GM08714 (cell line): ENCODE data around the gene STX12.

Source experiments
- H3K4me3 ChIP-seq: fragments of 200-500 bp; sonication (Bioruptor generic); 2 replicates; pipeline ENCODE4 v1.5.1; 2014; ENCODE audit warnings: mild to moderate bottlenecking, low read length, inconsistent platforms
- ZNF274 ChIP-seq: IDR thresholded peaks from 2 replicates; pipeline ENCODE4 v1.6.1; 2012; ENCODE audit warnings: mild to moderate bottlenecking, low read depth, low read length

Gene STX12

GRCh38 chr1:27772932-27773825 lies at the start of gene STX12:
Gene STX12, plus strand, starts transcription at chr1:27773219. Its CDS starts 89 bp downstream, at chr1:27773308.
- no peak for TF ChIP-seq ZNF274
- H3K4me3 ChIP-seq = peak within 1 kb of the TSS; percentile 94

GRCh38 chr1:27724961-27725373 lies 48.1 kb upstream of the STX12 start:
- peak overlapping the region; percentile 38; the same call in 1 of the 2 replicates for H3K4me3 ChIP-seq
- TF ChIP-seq ZNF274 = no peak

DNA sequence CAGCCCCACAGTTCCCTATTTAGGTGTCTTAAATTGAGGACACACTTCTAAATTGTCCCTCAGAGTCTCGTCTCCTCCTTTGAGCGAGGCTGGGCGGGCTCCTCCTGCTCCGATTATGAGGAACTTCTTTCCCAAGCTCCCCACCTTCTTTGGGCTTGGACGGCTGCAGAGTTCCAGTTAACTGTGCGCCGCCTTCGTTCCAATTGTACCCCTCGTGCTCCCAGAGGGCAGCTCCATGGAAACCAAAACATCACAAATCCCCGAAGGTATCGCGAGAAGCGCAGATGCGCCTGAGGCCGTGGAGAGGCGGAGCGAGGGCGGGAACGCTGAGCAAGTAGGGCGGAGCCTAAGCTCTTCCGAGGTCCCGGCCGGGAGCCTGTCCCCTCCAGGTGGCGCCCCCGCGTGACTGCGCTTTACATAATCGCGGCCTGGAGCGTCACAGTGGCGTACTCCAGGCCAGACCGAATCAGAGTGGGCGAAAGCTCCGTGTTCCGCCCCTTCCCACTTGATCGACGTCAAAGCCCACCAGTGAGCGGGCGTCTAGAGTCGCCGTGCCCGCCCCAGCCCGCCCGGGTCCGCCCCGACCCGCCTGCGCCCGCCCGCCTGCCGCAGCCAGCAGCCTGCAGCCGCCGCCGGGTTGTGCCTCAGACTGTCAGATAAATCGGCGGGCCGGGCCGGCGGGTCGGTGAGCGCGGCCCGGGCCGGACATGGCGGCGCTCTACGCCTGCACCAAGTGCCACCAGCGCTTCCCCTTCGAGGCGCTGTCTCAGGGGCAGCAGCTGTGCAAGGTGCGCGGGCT lies 47.4 kb upstream of the STX12 start, which contains the start of gene FAM76A:
FAM76A (plus strand) TSS at position 588 of the 799 bp plus-strand sequence; CDS start at position 708, 120 bp downstream.
- no peak for TF ChIP-seq ZNF274
- peak within 1 kb of the TSS; percentile 84 for H3K4me3 ChIP-seq

- peak overlapping the region; percentile 84 for H3K4me3 ChIP-seq
- no peak for TF ChIP-seq ZNF274
Observed at GRCh38 chr1:27726173-27727044, 46.6 kb upstream of the STX12 start.

DNA sequence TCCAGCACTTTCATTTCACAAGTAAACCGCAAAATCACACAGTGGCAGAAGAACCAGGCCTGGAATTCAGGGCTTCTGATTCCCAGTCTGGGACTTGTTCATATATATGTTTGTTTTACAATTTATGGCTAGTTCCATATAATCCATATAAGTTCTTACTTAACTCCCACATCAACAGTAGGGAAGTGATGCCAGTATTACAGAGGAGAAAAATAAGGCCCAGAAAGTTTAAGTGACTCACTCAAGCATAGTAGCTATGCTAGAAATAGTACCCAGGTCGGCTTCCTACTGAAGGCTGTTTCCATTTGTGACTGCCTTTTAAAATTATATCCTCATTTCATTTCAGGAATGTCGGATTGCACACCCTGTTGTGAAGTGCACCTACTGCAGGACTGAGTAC lies 45.9 kb upstream of the STX12 start:
- no peak for TF ChIP-seq ZNF274
- H3K4me3 ChIP-seq = no peak overlapping the region

DNA sequence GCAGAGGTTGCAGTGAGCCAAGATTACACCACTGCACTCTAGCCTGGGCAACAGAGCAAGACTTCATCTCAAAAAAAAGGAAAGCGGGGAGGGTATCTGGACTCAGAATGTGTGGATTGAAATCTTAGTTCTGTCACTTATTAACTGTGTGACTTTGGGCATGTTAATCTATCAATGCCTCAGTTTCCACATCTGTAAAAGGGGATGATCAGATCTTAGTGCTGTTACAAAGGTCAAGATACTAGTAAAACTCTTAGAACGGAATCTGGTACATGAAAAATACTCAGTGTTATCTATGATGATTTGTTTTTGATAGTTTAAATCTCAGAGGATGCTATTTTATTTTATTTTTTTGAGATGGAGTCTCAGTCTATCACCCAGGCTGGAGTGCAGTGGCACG lies 36.8 kb upstream of the STX12 start:
- TF ChIP-seq ZNF274 = no peak
- H3K4me3 ChIP-seq = no peak overlapping the region

DNA sequence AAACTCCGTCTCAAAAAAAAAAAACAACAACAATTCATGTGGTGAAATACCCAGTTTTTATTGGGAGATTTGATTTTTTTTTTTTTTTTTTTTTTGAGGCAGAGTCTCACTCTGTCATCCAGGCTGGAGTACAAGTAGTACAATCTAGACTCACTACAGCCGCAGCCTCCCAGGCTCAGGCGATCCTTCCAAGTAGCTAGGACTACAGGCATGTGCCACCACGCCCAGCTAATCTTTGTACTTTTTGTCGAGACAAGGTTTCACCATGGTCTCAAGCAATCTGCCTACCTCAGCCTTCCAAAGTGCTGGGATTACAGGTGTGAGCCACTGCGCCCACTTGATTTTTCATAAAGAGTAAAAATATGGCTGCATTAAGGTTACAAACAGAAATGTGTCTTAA lies 31.9 kb upstream of the STX12 start:
- no peak for TF ChIP-seq ZNF274

GRCh38 chr1:27744556-27744955 lies 28.5 kb upstream of the STX12 start:
- H3K4me3 ChIP-seq = no peak overlapping the region
- TF ChIP-seq ZNF274 = no peak

More for the DNA sequence above, 31.9 kb upstream of the STX12 start:
- no peak overlapping the region for H3K4me3 ChIP-seq

GRCh38 chr1:27745466-27745865 lies 27.6 kb upstream of the STX12 start:
- no peak for TF ChIP-seq ZNF274
- no peak overlapping the region for H3K4me3 ChIP-seq

DNA sequence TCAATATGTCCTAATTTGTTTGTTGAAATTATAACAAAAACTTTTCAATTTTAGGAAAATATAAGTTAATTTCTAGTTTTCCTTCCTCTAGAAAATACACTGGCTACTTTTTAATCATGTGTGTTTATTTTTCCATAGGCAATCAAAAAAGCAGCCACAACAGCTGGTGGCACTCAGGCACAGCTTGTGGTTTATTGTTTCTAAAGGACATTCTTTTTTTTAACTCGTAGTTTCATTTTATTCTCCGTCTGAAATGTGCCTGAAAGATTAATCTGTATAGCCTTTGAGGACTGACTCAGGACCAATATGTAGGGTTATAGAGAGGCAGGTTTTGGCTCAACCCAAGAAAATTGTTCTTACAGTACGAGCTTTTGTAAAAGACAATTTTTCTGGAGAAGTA lies 20.7 kb upstream of the STX12 start:
- no peak overlapping the region for H3K4me3 ChIP-seq

GRCh38 chr1:27755286-27755685 lies 17.7 kb upstream of the STX12 start:
- H3K4me3 ChIP-seq = no peak overlapping the region
- no peak for TF ChIP-seq ZNF274

More for the DNA sequence above, 20.7 kb upstream of the STX12 start:
- TF ChIP-seq ZNF274 = no peak

DNA sequence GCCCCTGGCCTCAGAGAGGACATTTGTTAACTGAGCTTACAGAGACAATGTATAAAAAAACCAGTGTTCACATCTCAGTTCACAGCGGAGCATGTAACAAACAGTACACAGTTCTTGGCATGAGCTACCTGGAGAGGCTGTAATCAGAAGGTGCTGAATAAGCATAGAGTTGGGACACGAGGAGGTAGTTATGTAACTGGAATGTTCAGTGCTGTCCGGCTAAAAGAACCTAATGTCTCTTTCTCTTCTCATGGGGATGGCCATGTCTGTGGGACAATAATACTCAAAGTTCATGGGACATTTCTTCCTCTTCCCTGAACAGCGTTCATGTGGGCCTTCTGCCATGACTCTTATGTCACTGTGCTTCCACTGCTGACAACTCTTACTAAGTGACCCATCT lies 17.2 kb upstream of the STX12 start:
- no peak overlapping the region for H3K4me3 ChIP-seq
- TF ChIP-seq ZNF274 = no peak

DNA sequence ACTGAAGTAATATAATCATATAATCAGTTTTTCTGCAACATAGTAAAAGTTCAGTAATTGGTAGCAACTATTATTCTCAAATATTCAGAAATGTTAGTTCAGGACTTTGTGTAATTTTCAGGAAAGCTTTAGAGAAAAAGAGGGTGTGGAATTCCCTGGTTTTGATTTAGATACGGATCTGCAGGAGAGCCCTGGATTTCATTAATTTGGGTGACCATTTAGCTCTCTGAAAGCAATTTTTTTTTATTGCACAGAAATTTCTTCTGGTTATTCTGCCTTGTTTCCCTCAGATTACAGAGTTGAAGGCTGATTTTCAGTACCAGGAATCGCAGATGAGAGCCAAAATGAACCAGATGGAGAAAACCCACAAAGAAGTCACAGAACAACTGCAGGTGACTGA lies 13.8 kb upstream of the STX12 start:
- TF ChIP-seq ZNF274 = no peak
- no peak overlapping the region for H3K4me3 ChIP-seq

DNA sequence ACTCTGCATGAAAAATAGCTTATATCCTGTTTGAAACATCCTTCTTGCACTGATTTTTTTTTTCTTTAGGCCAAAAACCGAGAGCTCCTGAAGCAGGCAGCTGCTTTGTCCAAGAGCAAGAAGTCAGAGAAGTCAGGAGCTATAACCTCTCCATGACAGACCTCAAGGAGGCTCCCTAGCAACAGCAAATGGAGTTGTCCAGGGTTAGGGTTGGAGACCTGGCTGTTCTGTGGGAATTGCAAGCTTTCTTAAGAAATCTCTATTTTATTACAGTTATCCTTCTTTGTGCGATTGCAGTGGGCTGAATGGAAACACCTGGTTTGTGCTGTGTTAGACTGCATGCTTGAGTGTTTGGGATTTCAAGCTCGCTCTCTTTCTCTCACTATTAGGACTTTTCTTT lies 12.6 kb upstream of the STX12 start:
- no peak for TF ChIP-seq ZNF274
- no peak overlapping the region for H3K4me3 ChIP-seq
